Fibroblast of pulmonary artery (primary cell): ENCODE measurements around the gene RXFP1.

ENCODE experiments used
- DNase-seq: peaks from one replicate; pipeline ENCODE4 v3.0.0-alpha.2; 2010; ENCODE audit warnings: low read depth
- H3K4me3 ChIP-seq: replicated peaks from 2 replicates; pipeline ENCODE4 v1.5.1; 2011; ENCODE audit warnings: low read depth, mild to moderate bottlenecking, control low read depth, low read length, moderate library complexity
- TF ChIP-seq, protein P1 (sequence below): IDR thresholded peaks from 2 replicates; pipeline ENCODE4 v1.5.1; 2011; ENCODE audit warnings: mild to moderate bottlenecking, control low read depth, low read length, inconsistent platforms; ENCODE audit errors: missing control alignments

The RXFP1 gene

GRCh38 chr4:158521484-158522088, at the start of gene RXFP1:
Gene RXFP1, plus strand, starts transcription at chr4:158521882. Its CDS starts 95 bp downstream, at chr4:158521977.
- TF ChIP-seq, protein P1, sequence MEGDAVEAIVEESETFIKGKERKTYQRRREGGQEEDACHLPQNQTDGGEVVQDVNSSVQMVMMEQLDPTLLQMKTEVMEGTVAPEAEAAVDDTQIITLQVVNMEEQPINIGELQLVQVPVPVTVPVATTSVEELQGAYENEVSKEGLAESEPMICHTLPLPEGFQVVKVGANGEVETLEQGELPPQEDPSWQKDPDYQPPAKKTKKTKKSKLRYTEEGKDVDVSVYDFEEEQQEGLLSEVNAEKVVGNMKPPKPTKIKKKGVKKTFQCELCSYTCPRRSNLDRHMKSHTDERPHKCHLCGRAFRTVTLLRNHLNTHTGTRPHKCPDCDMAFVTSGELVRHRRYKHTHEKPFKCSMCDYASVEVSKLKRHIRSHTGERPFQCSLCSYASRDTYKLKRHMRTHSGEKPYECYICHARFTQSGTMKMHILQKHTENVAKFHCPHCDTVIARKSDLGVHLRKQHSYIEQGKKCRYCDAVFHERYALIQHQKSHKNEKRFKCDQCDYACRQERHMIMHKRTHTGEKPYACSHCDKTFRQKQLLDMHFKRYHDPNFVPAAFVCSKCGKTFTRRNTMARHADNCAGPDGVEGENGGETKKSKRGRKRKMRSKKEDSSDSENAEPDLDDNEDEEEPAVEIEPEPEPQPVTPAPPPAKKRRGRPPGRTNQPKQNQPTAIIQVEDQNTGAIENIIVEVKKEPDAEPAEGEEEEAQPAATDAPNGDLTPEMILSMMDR: no peak
- DNase-seq: peak; percentile 10
- peak within 1 kb of the TSS; percentile 4 for H3K4me3 ChIP-seq

DNA sequence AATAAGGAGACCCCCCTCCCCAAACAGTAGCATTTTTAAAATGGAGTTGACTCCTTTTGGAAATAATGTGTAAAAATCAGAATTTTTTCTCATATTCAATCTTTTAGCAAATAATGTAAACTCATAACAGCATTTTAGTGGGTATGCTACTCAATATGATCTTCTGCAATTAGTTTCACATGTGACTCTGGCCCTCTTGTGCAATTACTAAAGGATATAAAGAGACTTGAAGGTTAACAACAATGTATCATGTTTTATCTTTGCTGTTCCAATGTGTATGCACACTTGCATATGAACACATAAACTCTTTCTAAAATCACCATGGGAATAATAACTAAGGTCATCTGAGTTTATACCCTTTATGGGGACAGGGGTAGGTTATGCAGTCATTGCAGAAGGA, 39.9 kb upstream of the RXFP1 start:
- TF ChIP-seq, protein P1: no peak
- no peak overlapping the region for H3K4me3 ChIP-seq
- no peak for DNase-seq

GRCh38 chr4:158484173-158484885, 37.4 kb upstream of the RXFP1 start:
- no peak overlapping the region for H3K4me3 ChIP-seq
- TF ChIP-seq, protein P1: no peak
- no peak for DNase-seq

GRCh38 chr4:158490629-158491028, 31.1 kb upstream of the RXFP1 start:
- TF ChIP-seq, protein P1: no peak
- no peak for DNase-seq

GRCh38 chr4:158492391-158492790, 29.3 kb upstream of the RXFP1 start:
- DNase-seq: no peak
- no peak overlapping the region for H3K4me3 ChIP-seq
- TF ChIP-seq, protein P1: no peak

More at GRCh38 chr4:158490629-158491028, 31.1 kb upstream of the RXFP1 start:
- H3K4me3 ChIP-seq: no peak overlapping the region

DNA sequence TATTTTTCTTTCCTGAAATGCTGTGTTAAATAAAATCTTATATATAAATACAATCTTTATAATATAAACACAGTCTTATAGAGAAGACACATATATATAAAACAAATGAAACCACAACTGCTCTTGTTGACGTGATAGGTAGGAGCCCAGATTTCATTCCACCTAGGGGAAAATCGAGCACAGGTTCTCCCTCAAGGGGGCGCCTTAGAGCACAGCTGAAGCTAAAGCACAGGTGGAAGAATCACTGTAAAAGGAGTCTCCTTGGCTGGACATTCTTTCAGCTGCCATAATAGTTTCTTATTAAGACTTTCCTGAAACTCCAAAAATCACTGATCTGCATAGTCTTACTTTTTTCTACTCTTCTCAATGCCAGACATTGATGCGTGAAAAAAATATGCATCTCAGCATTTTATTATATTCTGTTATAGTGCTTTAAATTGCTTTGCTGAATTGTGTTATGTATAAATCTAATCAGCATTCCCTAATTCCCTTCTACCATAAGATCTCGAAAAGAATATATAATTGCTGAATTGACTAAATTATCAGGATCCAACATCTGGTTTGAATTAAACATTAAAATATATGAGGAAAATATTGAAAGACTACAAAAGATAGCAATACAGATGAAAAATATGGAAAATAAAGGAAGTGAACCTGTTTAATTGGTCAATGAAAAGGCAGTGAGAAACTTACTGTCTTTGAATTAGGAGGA, 25.5 kb upstream of the RXFP1 start:
- DNase-seq: peak; percentile 28
- H3K4me3 ChIP-seq: no peak overlapping the region
- TF ChIP-seq, protein P1: peak; percentile 64
